LNCAP (cell line): ENCODE data around the gene ROCK2.

ENCODE experiments used
- TF ChIP-seq, protein P1 (sequence below): fragments of 450-650 bp; IDR thresholded peaks from 2 replicates; pipeline ENCODE4 v1.5.1; 2017; ENCODE audit warnings: mild to moderate bottlenecking

Gene ROCK2

DNA sequence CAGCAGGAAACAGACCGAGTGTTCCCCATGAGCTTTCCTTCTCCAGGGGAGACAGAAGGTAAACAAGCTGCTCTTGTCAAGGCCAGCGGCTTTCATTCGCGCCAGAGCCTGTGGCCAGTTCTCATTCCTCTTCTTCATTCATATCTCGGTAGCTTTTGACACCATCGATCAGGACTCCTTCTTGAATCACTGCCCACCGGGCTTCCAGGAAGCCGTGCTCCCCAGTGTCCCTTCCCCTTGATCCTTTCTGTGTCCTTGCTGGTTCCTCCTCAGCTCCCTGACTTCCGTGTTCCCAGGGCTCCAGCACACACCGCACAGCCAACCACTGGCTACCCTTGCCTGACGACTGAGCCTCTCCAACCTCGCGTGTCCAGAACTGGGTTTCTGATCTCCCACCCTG lies 175.1 kb downstream of the ROCK2 start:
- TF ChIP-seq, protein P1, sequence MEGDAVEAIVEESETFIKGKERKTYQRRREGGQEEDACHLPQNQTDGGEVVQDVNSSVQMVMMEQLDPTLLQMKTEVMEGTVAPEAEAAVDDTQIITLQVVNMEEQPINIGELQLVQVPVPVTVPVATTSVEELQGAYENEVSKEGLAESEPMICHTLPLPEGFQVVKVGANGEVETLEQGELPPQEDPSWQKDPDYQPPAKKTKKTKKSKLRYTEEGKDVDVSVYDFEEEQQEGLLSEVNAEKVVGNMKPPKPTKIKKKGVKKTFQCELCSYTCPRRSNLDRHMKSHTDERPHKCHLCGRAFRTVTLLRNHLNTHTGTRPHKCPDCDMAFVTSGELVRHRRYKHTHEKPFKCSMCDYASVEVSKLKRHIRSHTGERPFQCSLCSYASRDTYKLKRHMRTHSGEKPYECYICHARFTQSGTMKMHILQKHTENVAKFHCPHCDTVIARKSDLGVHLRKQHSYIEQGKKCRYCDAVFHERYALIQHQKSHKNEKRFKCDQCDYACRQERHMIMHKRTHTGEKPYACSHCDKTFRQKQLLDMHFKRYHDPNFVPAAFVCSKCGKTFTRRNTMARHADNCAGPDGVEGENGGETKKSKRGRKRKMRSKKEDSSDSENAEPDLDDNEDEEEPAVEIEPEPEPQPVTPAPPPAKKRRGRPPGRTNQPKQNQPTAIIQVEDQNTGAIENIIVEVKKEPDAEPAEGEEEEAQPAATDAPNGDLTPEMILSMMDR = no peak

DNA sequence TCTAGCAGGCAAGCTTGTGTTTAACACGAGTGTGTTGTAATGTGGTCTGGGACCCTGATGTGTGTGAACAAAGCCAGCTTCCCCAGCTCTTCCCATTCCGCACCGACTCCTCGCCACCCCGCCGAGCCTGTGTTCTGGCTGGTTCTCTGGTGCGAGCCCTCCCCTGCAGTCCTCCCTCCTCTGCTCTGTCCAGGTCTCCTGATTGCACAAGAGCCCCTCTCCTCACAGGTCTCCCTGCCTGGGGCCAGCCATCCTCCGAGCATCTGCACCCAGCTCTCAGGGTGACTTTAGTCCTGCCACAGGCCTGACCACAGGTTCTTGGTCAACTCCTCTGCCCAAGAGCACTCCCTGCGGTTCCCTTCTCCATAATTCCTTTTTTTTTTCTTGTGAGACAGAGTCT lies 175.9 kb downstream of the ROCK2 start:
- TF ChIP-seq, protein P1 = no peak

DNA sequence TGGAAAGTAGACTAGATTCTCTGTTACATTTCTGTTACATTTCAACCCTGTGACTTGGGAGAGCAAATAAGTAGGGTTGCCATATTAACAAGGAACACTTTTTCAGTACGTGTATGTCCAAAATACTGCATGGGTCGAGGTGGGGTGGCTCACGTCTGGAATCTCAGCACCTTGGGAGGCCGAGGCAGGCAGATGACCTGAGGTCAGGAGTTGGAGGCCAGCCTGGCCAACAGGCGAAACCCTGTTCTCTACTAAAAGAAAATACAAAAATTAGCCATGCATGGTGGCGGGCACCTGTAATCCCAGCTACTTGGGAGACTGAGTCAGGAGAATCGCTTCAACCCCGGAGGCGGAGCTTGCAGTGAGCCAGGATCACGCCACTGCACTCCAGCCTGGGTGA lies 178.0 kb downstream of the ROCK2 start:
- TF ChIP-seq, protein P1 = no peak

DNA sequence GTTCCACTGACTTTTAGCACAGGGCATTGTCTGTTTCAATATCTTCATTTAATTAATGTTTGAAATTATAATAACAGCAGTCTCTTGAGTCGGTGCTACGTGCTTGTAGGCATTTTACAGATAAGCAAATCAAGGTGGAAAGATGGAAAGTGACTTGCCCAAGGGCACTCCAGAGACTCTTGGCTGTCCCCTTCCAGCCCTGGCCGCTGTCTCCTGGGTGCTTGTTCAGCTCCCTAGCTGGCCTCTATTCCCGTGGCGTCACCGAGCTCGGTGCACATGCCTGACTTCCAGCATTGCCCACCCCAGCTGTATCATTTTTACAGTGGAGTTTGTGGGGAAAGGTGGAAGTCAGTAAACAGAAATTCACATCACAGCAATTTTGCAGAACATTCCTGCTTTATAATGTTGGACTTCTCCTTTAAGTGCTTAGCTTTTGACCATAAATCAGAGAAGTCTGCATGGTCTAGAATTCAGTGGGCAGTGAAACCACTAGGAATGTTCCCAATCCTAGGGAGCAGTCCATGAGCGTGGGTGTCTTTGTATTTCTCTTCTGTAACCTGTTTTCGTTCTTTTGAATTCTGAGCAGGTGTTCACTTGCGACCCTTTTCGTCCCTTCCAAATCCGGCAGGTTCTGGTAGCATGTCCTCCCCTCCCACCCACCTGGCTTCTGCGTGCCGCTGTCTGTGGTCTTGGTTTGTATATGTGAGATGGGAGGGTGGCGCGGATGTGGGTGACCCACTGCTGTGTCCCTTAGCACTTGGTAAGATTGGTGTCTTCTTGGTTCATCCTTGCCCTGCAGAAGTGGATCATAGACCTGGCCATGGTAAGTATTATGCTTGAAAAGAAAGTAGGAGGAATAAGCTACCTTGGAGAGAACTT lies 180.8 kb downstream of the ROCK2 start:
- TF ChIP-seq, protein P1 = no peak

DNA sequence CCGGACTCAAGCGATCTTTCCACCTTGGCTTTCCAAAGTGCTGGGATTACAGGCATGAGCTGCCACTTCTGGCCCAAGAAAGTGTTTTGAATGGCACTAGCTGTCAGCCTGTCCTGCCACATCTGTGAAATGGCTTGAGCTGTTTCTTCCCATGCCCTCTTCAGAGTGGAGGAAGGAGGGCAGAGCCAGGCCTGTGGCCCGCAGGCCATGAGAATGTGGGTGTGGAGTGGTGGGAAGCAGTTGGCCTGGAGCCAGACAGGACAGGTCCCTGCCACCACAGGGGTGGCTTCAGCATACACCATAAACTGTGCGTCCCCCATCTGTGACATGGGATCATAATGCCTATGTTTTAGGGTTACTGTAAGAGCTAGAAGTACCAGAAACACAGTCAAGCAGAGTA lies 182.7 kb downstream of the ROCK2 start:
- TF ChIP-seq, protein P1 = no peak

DNA sequence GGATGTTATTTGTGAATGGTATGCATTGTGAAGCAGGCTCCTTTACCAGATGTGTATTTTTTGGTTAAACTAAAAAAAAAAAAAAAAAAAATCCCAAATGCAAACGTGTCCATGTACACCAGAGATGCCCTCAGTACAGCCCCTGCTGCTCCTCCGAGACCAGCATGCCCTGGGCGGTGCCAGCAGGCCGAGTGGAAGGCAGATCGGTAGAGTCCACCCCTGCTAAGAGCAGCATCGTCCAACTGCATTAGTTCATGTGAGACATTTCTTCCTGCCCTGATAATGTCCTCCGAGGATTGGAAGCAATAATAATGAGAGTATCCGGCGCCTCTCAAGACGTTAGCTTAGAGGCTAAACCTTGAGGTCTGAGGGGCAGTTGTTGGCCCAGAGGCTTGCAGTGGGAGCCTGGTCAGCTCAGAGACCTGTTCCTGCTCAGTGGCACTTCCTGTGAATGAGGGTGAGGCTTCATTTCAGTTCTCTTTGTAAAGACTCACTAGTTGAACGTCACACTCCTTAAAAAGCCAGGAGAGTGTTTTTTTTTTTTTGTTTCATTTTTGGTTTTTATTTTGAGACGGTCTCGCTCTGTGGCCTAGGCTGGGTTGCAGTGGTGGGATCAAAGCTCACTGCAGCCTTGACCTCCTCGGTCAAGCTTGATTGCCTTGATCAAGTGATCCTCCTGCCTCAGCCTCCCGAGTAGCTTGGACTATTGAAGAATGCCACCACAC lies 183.5 kb downstream of the ROCK2 start:
- TF ChIP-seq, protein P1 = no peak

DNA sequence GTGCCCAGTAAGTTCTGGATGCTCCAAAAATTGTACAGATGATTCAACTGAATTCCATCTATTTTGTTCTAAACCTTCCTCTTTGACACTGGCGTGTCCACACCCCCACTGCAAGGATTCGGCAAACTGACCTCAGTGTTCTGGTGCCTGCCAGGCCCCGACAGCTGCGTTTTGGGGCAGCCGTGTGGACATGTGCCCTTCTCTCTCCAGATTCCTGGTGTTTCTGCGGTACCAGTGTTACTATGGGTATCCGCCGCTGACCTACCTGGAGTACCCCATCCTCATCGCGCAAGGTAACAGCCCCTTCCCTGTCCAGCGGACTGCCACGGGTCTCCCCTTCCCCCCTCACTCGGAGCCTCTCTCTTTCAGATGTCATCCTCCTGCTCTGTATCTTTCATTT lies 184.2 kb downstream of the ROCK2 start:
- TF ChIP-seq, protein P1 = no peak
